GM12874 (cell line): Measurements from ENCODE around the gene MYH9.

Source experiments
- TF ChIP-seq, protein P1 (sequence below): IDR thresholded peaks from 2 replicates; pipeline ENCODE4 v1.5.1; 2011; ENCODE audit warnings: low read depth, mild to moderate bottlenecking, control low read depth, low read length, moderate library complexity; ENCODE audit not compliant: insufficient read depth

MYH9 gene

DNA sequence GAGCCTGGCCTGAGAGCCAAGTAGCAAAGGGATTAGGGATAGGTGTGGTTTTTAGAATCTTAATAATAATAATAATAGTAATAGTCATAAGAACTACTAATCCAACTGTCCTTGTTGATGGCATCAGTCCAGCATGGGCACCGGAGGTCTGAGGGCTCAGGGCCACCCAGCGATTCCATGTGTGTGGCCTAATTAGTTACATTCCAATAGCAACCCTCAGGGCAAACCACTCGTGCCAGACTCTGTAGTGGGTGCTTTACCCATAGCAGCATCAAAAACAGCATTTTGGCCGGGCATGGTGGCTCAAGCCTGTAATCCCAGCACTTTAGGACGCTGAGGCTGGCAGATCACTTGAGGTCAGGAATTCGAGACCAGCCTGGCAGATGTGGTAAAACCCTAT is 19.0 kb upstream of the MYH9 start:
- TF ChIP-seq, protein P1, sequence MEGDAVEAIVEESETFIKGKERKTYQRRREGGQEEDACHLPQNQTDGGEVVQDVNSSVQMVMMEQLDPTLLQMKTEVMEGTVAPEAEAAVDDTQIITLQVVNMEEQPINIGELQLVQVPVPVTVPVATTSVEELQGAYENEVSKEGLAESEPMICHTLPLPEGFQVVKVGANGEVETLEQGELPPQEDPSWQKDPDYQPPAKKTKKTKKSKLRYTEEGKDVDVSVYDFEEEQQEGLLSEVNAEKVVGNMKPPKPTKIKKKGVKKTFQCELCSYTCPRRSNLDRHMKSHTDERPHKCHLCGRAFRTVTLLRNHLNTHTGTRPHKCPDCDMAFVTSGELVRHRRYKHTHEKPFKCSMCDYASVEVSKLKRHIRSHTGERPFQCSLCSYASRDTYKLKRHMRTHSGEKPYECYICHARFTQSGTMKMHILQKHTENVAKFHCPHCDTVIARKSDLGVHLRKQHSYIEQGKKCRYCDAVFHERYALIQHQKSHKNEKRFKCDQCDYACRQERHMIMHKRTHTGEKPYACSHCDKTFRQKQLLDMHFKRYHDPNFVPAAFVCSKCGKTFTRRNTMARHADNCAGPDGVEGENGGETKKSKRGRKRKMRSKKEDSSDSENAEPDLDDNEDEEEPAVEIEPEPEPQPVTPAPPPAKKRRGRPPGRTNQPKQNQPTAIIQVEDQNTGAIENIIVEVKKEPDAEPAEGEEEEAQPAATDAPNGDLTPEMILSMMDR: no peak

DNA sequence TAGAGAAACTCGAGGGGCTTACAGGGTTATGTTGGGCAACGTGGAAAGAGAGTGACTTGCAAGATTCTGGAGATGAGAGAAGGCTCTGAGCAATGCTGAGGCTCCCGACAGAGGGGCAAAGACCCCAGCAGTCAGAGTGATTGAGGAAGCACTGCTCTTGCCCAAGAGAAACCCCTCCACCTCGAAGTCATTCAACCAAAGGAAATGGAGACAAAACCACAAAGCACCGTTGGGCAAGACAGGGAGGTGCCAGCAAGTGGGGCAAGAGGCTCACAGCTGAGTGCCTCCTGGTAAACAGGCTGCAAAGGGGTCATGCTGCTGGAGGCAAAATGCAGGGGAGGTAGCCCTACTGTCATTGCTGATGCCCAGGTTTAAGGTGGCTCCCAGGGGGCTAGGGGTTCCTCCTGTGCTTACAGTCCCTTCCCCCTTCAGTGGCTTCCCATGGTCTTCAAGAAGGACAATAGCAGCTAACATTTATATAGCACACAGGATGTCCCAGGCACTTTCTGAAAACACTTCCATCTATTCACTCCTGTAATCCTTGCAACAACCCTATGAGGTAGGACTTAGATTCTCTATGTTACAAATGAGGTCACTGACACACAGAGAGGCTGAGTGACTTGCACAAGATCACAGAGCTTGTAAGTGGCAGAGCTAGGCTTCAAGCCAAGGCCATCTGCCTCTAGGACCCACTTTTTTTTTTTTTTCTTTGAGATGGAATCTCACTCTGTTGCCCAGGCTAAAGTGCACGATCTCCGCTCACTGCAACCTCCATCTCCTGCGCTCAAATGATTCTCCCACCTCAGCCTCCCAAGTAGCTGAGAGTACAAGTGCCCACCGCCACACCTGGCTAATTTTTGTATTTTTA is 18.1 kb upstream of the MYH9 start:
- TF ChIP-seq, protein P1: no peak

DNA sequence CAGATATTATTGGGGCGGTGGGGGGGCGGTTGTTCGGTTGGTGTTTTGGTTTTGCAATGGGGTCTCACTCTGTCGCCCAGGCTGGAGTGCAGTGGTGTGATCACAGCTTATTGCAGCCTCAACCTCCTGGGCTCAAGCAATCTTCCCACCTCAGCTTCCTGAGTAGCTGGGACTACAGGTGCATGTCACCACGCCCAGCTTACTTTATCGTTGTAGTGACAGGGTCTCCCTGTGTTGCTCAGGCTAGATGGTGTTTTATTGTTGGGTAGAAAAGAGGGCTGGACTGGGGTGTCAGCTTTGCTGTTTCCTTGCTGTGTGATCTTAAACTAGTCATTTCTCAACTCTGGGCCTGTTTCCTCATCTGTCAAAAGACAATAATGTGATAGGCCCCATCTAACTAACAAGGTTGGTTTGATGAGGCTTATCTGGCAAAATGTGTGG is 17.5 kb upstream of the MYH9 start:
- TF ChIP-seq, protein P1: no peak

DNA sequence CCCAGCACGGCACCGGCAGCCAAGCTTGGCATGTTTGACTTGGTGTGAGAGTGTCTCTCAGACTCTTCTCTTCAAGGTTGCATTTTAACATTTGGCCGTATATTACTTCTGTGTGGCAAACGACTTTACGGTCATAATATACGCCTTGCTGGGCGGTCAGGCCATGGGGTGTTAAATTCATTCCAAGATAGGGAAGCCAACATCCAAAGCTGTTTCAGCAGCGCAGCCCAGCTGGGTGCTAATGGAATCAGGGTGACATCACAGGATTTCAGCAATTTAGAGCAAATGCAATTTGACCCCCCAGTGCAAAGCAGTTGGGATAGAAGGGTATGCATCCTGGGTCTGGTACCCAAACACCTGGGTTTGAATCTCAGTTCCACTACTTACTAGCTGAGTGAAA is 16.7 kb upstream of the MYH9 start:
- TF ChIP-seq, protein P1: no peak

DNA sequence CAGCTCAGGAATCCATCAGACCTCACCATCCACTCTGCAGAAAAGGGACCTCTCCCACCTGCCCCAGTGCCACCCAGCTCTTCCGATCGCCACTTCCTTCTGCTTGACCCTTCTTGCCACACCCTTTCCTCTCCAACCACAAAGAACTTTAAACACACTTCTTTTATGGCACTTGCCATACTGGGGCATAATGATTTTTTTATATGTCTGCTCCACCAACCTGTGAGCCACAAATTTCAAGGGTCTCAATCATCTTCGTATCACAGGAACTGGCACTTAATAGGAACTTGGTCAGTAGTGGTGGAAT is 11.7 kb upstream of the MYH9 start:
- TF ChIP-seq, protein P1: no peak

DNA sequence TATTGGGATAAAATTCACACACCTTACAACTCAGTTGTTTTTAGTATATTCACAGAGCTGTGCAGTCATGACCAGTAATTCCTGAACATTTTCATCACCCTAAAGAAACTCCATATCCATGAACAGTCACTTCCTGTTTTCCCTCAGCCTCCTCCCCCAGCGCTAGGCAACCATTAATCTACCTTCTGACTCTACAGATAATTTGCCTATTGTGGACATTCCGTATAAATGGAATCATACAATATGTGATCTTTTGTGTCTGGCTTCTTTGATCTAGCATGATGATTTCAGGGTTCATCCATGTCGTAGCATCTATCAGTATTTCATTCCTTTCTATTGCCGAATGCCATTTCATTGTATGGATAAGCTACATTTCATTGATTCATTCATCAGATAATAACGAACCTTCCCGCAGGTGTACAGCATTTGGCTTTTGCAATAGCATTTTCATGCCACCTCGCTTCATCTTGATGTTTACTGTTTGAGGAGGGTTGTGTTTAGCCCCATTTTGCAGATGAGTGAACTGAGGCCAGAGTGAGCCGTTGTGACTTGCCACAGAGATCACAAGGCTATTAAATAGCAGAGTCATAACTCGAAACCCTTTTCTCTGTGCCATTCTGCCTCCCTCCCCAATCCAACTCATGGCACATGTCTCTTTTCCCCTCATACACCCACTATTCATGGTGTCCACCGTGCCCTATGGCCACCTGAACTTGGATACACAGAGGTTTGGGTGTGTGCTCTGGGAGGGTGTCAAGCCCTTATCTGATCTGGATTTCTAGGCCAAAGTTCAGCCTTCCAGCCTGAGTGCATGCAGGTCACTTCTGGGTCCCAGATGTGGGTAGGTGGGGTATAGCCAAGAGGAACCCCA is 11.1 kb upstream of the MYH9 start:
- TF ChIP-seq, protein P1: no peak
